ENCODE results near the gene SWI5. TPM values are rescaled to one million over a fixed set of nuclear protein-coding genes. Genes with fewer than 3 reads are reported as not detected.

The SWI5 gene
- polyA plus RNA-seq, 3 donors = 14.4 to 18.0 (median 16.2) TPM

DNA sequence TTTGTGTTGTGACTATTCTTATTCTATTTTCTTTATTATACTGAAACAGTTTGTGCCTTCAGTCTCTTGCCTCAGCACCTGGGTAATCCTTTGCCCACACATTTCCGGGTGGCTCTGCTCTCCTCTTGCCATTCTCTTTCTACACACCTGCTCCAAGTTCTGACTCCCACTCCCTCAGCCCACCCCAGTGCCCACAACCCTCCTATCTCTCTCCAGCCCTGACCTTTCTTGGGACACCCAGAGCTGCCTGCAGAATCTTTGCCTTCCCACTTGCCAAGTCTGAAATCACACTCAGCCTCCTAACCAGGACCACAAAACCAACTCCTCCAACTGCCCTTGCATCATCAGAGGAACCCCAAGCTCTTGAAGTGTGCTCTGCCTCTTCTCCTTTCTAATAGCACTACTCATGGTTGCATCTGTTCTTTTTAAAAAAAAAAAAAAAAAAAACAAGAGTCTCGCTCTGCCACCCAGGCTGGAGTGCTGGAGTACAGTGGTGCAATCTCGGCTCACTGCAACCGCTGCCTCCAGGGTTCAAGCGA, 4.1 kb downstream of the SWI5 start:
- H2AFZ ChIP-seq (ENCODE audit: insufficient read depth, low read depth, low read length, poor library complexity, severe bottlenecking) = no peak overlapping the region
- intact Hi-C loops (cut with micrococcal nuclease) = no loop called here
- H3K36me3 Mint-ChIP-seq = peaks cover 6 to 8% of the 10 kb centered on the region in 2 donors
- H3K27me3 ChIP-seq (ENCODE audit: control insufficient read depth in 2 of 2, insufficient read depth in 2 of 2, low read length in 2 of 2) = no peaks in the 10 kb centered on the region
- H3K9ac ChIP-seq (ENCODE audit: insufficient read depth, low read length, poor library complexity, severe bottlenecking) = no peak overlapping the region
- H3K27ac ChIP-seq (ENCODE audit: low read depth in 1 of 2, low read length in 2 of 2) = no peak overlapping the region
- H3K4me1 ChIP-seq (ENCODE audit: control insufficient read depth in 1 of 2, insufficient read depth in 2 of 2, low read length in 2 of 2) = peaks cover 16 to 18% of the 10 kb centered on the region in 2 donors
- no peaks in the 10 kb centered on the region for H4K20me1 ChIP-seq (ENCODE audit: insufficient read depth, low read length)
- H3K79me2 ChIP-seq (ENCODE audit: insufficient read depth, low read length) = peaks cover 4% of the 10 kb centered on the region
- no peaks in the 10 kb centered on the region for H3K9me3 Mint-ChIP-seq
- H3K4me1 Mint-ChIP-seq = peaks cover 24% of the 10 kb centered on the region
- H3K4me2 ChIP-seq (replicated peaks; ENCODE audit: extremely low read depth, low read length, poor library complexity, severe bottlenecking) = no peak overlapping the region
- peak overlapping the region in 6 of 7 donors; percentile 8 to 85 (median 42) for H3K27ac Mint-ChIP-seq
- peaks cover 0 to 6% (median 0%) of the 10 kb centered on the region in 3 donors for H3K27me3 Mint-ChIP-seq (ENCODE audit: low read depth in 3 of 3)
- no peaks in the 10 kb centered on the region for H3K9me3 ChIP-seq (replicated peaks in 1 of 2; ENCODE audit: control insufficient read depth in 1 of 2, insufficient read depth in 1 of 2, low read length in 2 of 2)
- DNase-seq = peak in 1 of 3 donors; percentile 28
- no peak for TF ChIP-seq CTCF (IDR thresholded peaks at IDR 0.05)
- WGBS (ENCODE audit: insufficient coverage) = 91% methylated on average over 1 of the region's 5 CpGs
- peaks cover 0 to 2% of the 10 kb centered on the region in 2 donors for H3K36me3 ChIP-seq (replicated peaks in 1 of 2; ENCODE audit: control insufficient read depth in 1 of 2, insufficient read depth in 2 of 2, low read length in 2 of 2)
- H3K4me3 ChIP-seq (replicated peaks in 1 of 3; ENCODE audit: low read depth in 2 of 3, low read length in 3 of 3) = no peak overlapping the region
- no peak overlapping the region for H3K4me3 Mint-ChIP-seq

DNA sequence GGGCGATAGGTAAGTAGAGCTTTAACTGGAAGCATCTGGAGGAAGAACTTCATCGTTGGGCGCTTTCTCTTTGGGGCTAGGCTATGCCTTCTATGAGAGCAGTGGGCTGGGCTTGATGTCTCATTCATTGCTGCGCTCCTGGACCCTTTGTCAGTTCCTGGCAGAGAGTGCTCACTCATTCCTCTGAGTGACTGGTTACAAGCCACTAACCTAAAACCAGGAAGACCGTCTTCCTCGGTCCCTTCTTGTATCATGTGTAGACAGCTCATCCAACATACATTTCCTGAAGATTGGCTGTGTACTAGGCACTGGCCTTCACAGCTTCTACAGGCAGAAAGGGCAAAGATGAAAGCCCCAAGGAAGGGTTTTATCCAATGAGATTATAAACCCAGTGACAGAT, 6.4 kb downstream of the SWI5 start:
- H3K4me3 Mint-ChIP-seq = no peak overlapping the region
- H3K4me1 Mint-ChIP-seq = peaks cover 11% of the 10 kb centered on the region
- no peak for DNase-seq

More for the DNA sequence above, 6.4 kb downstream of the SWI5 start:
- TF ChIP-seq CTCF (IDR thresholded peaks at IDR 0.05) = no peak
- Histone ChIP-seq H3K36me3 (replicated peaks in 1 of 2; ENCODE audit: control insufficient read depth in 1 of 2, insufficient read depth in 2 of 2, low read length in 2 of 2) (peaks cover 13 to 19% of the 10 kb centered on the region in 2 donors), H3K4me1 (ENCODE audit: control insufficient read depth in 1 of 2, insufficient read depth in 2 of 2, low read length in 2 of 2) (peaks cover 4% of the 10 kb centered on the region in 2 donors), H3K9ac (ENCODE audit: insufficient read depth, low read length, poor library complexity, severe bottlenecking) (no peak overlapping the region), H3K4me2 (replicated peaks; ENCODE audit: extremely low read depth, low read length, poor library complexity, severe bottlenecking) (no peak overlapping the region), H3K9me3 (replicated peaks in 1 of 2; ENCODE audit: control insufficient read depth in 1 of 2, insufficient read depth in 1 of 2, low read length in 2 of 2) (no peaks in the 10 kb centered on the region), H3K27ac (ENCODE audit: low read depth in 1 of 2, low read length in 2 of 2) (no peak overlapping the region), H2AFZ (ENCODE audit: insufficient read depth, low read depth, low read length, poor library complexity, severe bottlenecking) (no peak overlapping the region), H3K27me3 (ENCODE audit: control insufficient read depth in 2 of 2, insufficient read depth in 2 of 2, low read length in 2 of 2) (no peaks in the 10 kb centered on the region), H4K20me1 (ENCODE audit: insufficient read depth, low read length) (no peaks in the 10 kb centered on the region), H3K4me3 (replicated peaks in 1 of 3; ENCODE audit: low read depth in 2 of 3, low read length in 3 of 3) (no peak overlapping the region), H3K79me2 (ENCODE audit: insufficient read depth, low read length) (no peaks in the 10 kb centered on the region)
- no peak overlapping the region for H3K27ac Mint-ChIP-seq
- H3K9me3 Mint-ChIP-seq = no peaks in the 10 kb centered on the region
- intact Hi-C loops (cut with micrococcal nuclease) = no loop called here
- H3K36me3 Mint-ChIP-seq = peaks cover 13 to 21% of the 10 kb centered on the region in 2 donors
- 95% methylated on average over 6 of the region's 6 CpGs for WGBS (ENCODE audit: insufficient coverage)
- H3K27me3 Mint-ChIP-seq (ENCODE audit: low read depth in 3 of 3) = no peaks in the 10 kb centered on the region

Data from CD14-positive monocyte (primary cell).